Fibroblast of lung (primary cell): ENCODE data around the gene ATP2A1.

ENCODE experiments used
- EZH2 ChIP-seq: IDR thresholded peaks from 2 replicates; pipeline ENCODE4 v1.5.1; 2012; ENCODE audit warnings: low read length, control low read depth, mild to moderate bottlenecking; ENCODE audit errors: missing control alignments
- TF ChIP-seq, protein P1 (sequence below), 2 donors: IDR thresholded peaks in 1 of 2; conservative IDR thresholded peaks in 1 of 2; 1 replicate in 1 of 2; 2 replicates in 1 of 2; pipeline ENCODE4 v1.5.1; 2011 to 2012; ENCODE audit warnings: low read length in 2 of 2, control low read depth in 1 of 2, inconsistent platforms in 1 of 2, low read depth in 1 of 2, mild to moderate bottlenecking in 1 of 2

- TF ChIP-seq, protein P1, sequence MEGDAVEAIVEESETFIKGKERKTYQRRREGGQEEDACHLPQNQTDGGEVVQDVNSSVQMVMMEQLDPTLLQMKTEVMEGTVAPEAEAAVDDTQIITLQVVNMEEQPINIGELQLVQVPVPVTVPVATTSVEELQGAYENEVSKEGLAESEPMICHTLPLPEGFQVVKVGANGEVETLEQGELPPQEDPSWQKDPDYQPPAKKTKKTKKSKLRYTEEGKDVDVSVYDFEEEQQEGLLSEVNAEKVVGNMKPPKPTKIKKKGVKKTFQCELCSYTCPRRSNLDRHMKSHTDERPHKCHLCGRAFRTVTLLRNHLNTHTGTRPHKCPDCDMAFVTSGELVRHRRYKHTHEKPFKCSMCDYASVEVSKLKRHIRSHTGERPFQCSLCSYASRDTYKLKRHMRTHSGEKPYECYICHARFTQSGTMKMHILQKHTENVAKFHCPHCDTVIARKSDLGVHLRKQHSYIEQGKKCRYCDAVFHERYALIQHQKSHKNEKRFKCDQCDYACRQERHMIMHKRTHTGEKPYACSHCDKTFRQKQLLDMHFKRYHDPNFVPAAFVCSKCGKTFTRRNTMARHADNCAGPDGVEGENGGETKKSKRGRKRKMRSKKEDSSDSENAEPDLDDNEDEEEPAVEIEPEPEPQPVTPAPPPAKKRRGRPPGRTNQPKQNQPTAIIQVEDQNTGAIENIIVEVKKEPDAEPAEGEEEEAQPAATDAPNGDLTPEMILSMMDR (conservative IDR thresholded peaks at IDR 0.05 in 1 of 2, IDR thresholded peaks at IDR 0.05 in 1 of 2; ENCODE audit: low read depth in 1 of 2, low read length in 2 of 2), result no peak
- no peak for TF ChIP-seq EZH2
Measured at GRCh38 chr16:28844226-28844885, 33.9 kb upstream of the ATP2A1 start.
